HG02798 (cell line): ENCODE data around the gene NEBL.

Experiments used
- ATAC-seq: cut with Tn5 transposase; IDR thresholded peaks from one replicate; pipeline ENCODE4 v1.9.1; 2021; ENCODE audit warnings: mild to moderate bottlenecking; ENCODE audit not compliant: unreplicated experiment, poor library complexity

Gene NEBL

GRCh38 chr10:20737107-20737506, 160.0 kb downstream of the NEBL start:
- ATAC-seq, result no peak
